Liver (tissue), 9 donors: ENCODE results near the gene P2RY8. TPM values are rescaled to one million over a fixed set of nuclear protein-coding genes. Genes with fewer than 3 reads are reported as not detected.

Experiments used
- DNase-seq: peaks from one replicate; pipeline ENCODE4 v3.0.0-alpha.2; 2017; ENCODE audit warnings: low spot score
- H3K27ac ChIP-seq, 2 donors: one replicate each; pipeline ENCODE4 v1.7.0; 2013; ENCODE audit warnings: inconsistent platforms in 2 of 2, low read length in 2 of 2, control low read depth in 1 of 2, low read depth in 1 of 2, mild to moderate bottlenecking in 1 of 2
- H3K27me3 ChIP-seq, 4 donors: one replicate each; pipeline versions ENCODE4 v1.6.1 to v1.7.0; 2013; ENCODE audit warnings: low read length in 3 of 4, inconsistent platforms in 1 of 4, mild to moderate bottlenecking in 1 of 4, moderate library complexity in 1 of 4; ENCODE audit not compliant: control insufficient read depth in 4 of 4, insufficient read depth in 4 of 4
- H3K36me3 ChIP-seq, 4 donors: one replicate each; pipeline versions ENCODE4 v1.6.1 to v1.7.0; 2013; ENCODE audit warnings: low read length in 3 of 4, mild to moderate bottlenecking in 3 of 4, low read depth in 1 of 4, moderate library complexity in 1 of 4; ENCODE audit not compliant: control insufficient read depth in 4 of 4, insufficient read depth in 3 of 4
- H3K4me1 ChIP-seq, 4 donors: one replicate each; pipeline versions ENCODE4 v1.6.1 to v1.7.0; 2013; ENCODE audit warnings: low read length in 3 of 4, mild to moderate bottlenecking in 3 of 4, moderate library complexity in 1 of 4; ENCODE audit not compliant: control insufficient read depth in 4 of 4, insufficient read depth in 4 of 4
- H3K4me3 ChIP-seq, 3 donors: one replicate each; pipeline versions ENCODE4 v1.6.1 to v1.7.0; 2013; ENCODE audit warnings: low read length in 3 of 3, control low read depth in 1 of 3, low read depth in 1 of 3, mild to moderate bottlenecking in 1 of 3
- H3K9ac ChIP-seq, 2 donors: one replicate each; pipeline ENCODE4 v1.7.0; 2013; ENCODE audit warnings: low read length in 2 of 2, mild to moderate bottlenecking in 2 of 2, moderate library complexity in 2 of 2, control low read depth in 1 of 2, low read depth in 1 of 2
- H3K9me3 ChIP-seq, 4 donors: one replicate each; pipeline versions ENCODE4 v1.6.1 to v1.7.0; 2013; ENCODE audit warnings: low read length in 3 of 4; ENCODE audit not compliant: control insufficient read depth in 4 of 4
- CTCF ChIP-seq: fragments of 150-350 bp; IDR thresholded peaks from 2 replicates; pipeline ENCODE4 v1.5.1; 2017; ENCODE audit warnings: improper control_type of control experiment, low read depth, low read length; ENCODE audit not compliant: missing input control
- EGR1 ChIP-seq, 2 donors: IDR thresholded peaks; 2 replicates each; pipeline ENCODE4 v1.6.1; 2016 to 2018; ENCODE audit warnings: antibody characterized with exemption in 2 of 2, low read depth in 2 of 2
- FOXA1 ChIP-seq: IDR thresholded peaks from 2 replicates; pipeline ENCODE4 v1.6.1; 2016; ENCODE audit warnings: antibody characterized with exemption
- FOXA2 ChIP-seq: IDR thresholded peaks from 2 replicates; pipeline ENCODE4 v1.6.1; 2016; ENCODE audit warnings: antibody characterized with exemption
- GABPA ChIP-seq, 2 donors: IDR thresholded peaks in 1 of 2; conservative IDR thresholded peaks in 1 of 2; 2 replicates each; pipeline ENCODE4 v1.6.1; 2016; ENCODE audit warnings: antibody characterized with exemption in 2 of 2, mild to moderate bottlenecking in 1 of 2, moderate library complexity in 1 of 2
- HNF4A ChIP-seq, 2 donors: conservative IDR thresholded peaks; 2 replicates each; pipeline ENCODE4 v1.6.1; 2016; ENCODE audit warnings: antibody characterized with exemption in 2 of 2, mild to moderate bottlenecking in 2 of 2
- HNF4G ChIP-seq: IDR thresholded peaks from 2 replicates; pipeline ENCODE4 v1.6.1; 2016; ENCODE audit warnings: antibody characterized with exemption
- JUND ChIP-seq, 2 donors: IDR thresholded peaks; 2 replicates each; pipeline ENCODE4 v1.6.1; 2016; ENCODE audit warnings: antibody characterized with exemption in 2 of 2
- MAX ChIP-seq: IDR thresholded peaks from 2 replicates; pipeline ENCODE4 v1.6.1; 2016; ENCODE audit warnings: antibody characterized with exemption
- RAD21 ChIP-seq, 2 donors: IDR thresholded peaks; 2 replicates each; pipeline ENCODE4 v1.6.1; 2016; ENCODE audit warnings: antibody characterized with exemption in 2 of 2, mild to moderate bottlenecking in 2 of 2
- REST ChIP-seq: IDR thresholded peaks from 2 replicates; pipeline ENCODE4 v1.6.1; 2016; ENCODE audit warnings: antibody characterized with exemption, mild to moderate bottlenecking
- SP1 ChIP-seq: IDR thresholded peaks from 2 replicates; pipeline ENCODE4 v1.6.1; 2018; ENCODE audit warnings: antibody characterized with exemption, mild to moderate bottlenecking
- TAF1 ChIP-seq: conservative IDR thresholded peaks from 2 replicates; pipeline ENCODE4 v1.6.1; 2016; ENCODE audit warnings: antibody characterized with exemption, mild to moderate bottlenecking
- YY1 ChIP-seq: IDR thresholded peaks from 2 replicates; pipeline ENCODE4 v1.6.1; 2016; ENCODE audit warnings: antibody characterized with exemption, mild to moderate bottlenecking
- ZBTB33 ChIP-seq: IDR thresholded peaks from 2 replicates; pipeline ENCODE4 v1.6.1; 2016; ENCODE audit warnings: antibody characterized with exemption
- WGBS: extraction: QIAGEN DNeasy Blood & Tissue Kit; methylation state at CpG from one replicate; pipeline ENCODE4 v1.1.7; 2013; 5-methylcytosine and 5-hydroxymethylcytosine counted together
- polyA plus RNA-seq, 2 donors: library from polyadenylated mRNA; stranded (reverse) in 1 of 2; unstranded in 1 of 2; fragments of 200-250 nt in 1 of 2; fragments of >200 nt in 1 of 2; fragmentation: Nextera tagmentation in 1 of 2; extraction: Ambion mirVana in 1 of 2; gene quantifications; one replicate each; pipeline versions ENCODE4 v1.2.1 to v1.2.3, GENCODE V29; 2013 to 2015
- total RNA-seq, 2 donors: library from RNA; depleted of rRNA; stranded (reverse); fragments of >200 nt; gene quantifications; one replicate each; pipeline ENCODE4 v1.2.3, GENCODE V29; 2014
- donor health status: healthy.
- donor health status: healthy.
- donor health status: healthy.
- donor health status: healthy.
- donor health status: healthy.

Gene P2RY8
- total and polyA plus RNA-seq, 4 donors = 0.24 to 4.4 (median 0.59) TPM

GRCh38 chrX:1423215-1423614 is 113.8 kb downstream of the P2RY8 start (continued):
- TF ChIP-seq REST (no peak), TAF1 (no peak), SP1 (no peak)

- Histone ChIP-seq H3K36me3 (peaks cover 0 to 38% (median 20%) of the 10 kb centered on the region in 4 donors), H3K4me1 (no peaks in the 10 kb centered on the region), H3K4me3 (no peak overlapping the region), H3K9me3 (peaks cover 1 to 8% (median 7%) of the 10 kb centered on the region in 4 donors), H3K9ac (no peak overlapping the region), H3K27ac (no peak overlapping the region), H3K27me3 (no peaks in the 10 kb centered on the region)
- WGBS = 98% methylated on average over 4 of the region's 4 CpGs
- no peak for DNase-seq
- TF ChIP-seq FOXA1 (no peak), CTCF (no peak), EGR1 (IDR thresholded peaks at IDR 0.05; ENCODE audit: low read depth in 2 of 2) (no peak), ZBTB33 (no peak), REST (no peak), HNF4G (no peak), RAD21 (IDR thresholded peaks at IDR 0.05) (no peak), JUND (IDR thresholded peaks at IDR 0.05) (no peak), MAX (no peak), TAF1 (no peak), FOXA2 (no peak), GABPA (IDR thresholded peaks at IDR 0.05 in 1 of 2, conservative IDR thresholded peaks at IDR 0.05 in 1 of 2) (no peak), YY1 (no peak), HNF4A (conservative IDR thresholded peaks at IDR 0.05) (no peak), SP1 (no peak)
Measured at GRCh38 chrX:1422135-1422465, 114.9 kb downstream of the P2RY8 start.
